GM13976 (cell line): ENCODE data around the gene NIPA2.

Experiments
- DNase-seq: peaks from one replicate; pipeline ENCODE4 v3.0.0; 2012; ENCODE audit warnings: low spot score
- in situ Hi-C: fragments of 300-500 bp; cut with MboI; formaldehyde crosslinking; loops from one replicate; pipeline ENCODE4 v1.12.0; 2022; ENCODE audit warnings: low sequenced_read_pairs, mixed read lengths, inconsistent platforms; ENCODE audit not compliant: unreplicated experiment
- TF ChIP-seq, protein P1 (sequence below): IDR thresholded peaks from 2 replicates; pipeline ENCODE4 v1.5.1; 2012; ENCODE audit warnings: borderline replicate concordance, mild to moderate bottlenecking; ENCODE audit not compliant: insufficient read depth; ENCODE audit errors: extremely low read depth, missing control alignments, control extremely low read depth

The NIPA2 gene

GRCh38 chr15:22811640-22812039, 26.8 kb upstream of the NIPA2 start:
- in situ Hi-C loops: no loop called here
- TF ChIP-seq, protein P1, sequence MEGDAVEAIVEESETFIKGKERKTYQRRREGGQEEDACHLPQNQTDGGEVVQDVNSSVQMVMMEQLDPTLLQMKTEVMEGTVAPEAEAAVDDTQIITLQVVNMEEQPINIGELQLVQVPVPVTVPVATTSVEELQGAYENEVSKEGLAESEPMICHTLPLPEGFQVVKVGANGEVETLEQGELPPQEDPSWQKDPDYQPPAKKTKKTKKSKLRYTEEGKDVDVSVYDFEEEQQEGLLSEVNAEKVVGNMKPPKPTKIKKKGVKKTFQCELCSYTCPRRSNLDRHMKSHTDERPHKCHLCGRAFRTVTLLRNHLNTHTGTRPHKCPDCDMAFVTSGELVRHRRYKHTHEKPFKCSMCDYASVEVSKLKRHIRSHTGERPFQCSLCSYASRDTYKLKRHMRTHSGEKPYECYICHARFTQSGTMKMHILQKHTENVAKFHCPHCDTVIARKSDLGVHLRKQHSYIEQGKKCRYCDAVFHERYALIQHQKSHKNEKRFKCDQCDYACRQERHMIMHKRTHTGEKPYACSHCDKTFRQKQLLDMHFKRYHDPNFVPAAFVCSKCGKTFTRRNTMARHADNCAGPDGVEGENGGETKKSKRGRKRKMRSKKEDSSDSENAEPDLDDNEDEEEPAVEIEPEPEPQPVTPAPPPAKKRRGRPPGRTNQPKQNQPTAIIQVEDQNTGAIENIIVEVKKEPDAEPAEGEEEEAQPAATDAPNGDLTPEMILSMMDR: no peak
- DNase-seq: no peak

GRCh38 chr15:22813844-22814243, 24.6 kb upstream of the NIPA2 start:
- DNase-seq: no peak
- in situ Hi-C loops: no loop called here
- TF ChIP-seq, protein P1: no peak

DNA sequence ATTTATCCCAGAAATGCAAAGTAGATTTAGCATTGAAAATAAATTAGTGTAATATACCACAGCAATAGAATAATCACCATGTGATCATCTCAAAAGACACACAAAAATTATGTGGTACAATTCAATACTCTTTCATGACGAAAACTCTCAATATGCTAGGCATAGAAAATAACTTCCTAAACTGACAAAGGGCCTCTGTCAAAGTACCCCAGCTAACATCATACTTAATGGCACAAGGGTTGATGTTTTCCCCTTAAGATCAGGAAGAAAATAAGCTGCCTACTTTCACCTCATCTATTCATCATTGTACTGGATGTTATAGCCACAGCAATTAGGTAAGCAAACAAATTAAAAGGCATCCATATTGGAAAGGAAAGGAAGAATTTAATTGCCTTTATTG, 22.7 kb upstream of the NIPA2 start:
- DNase-seq: no peak
- in situ Hi-C loops: no loop called here
- TF ChIP-seq, protein P1: no peak

DNA sequence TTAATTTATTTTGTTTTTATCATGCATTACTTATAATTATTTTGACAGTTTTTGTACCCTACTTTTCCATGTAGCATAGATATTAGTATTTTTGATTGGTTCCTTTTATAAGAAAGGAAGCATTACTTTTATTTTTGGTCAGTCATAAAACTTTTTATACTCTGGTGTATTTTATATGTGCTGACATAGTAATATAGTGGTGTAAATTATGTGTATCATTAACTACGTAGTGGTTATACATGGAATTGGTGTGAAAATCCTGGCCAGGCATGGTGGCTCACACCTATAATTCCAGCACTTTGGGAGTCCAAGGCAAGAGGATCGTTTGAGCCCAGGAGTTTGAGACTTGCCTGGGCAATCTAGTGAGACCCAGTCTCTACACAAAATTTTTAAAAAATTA, 18.8 kb upstream of the NIPA2 start:
- TF ChIP-seq, protein P1: no peak
- no peak for DNase-seq
- in situ Hi-C loops: no loop called here

DNA sequence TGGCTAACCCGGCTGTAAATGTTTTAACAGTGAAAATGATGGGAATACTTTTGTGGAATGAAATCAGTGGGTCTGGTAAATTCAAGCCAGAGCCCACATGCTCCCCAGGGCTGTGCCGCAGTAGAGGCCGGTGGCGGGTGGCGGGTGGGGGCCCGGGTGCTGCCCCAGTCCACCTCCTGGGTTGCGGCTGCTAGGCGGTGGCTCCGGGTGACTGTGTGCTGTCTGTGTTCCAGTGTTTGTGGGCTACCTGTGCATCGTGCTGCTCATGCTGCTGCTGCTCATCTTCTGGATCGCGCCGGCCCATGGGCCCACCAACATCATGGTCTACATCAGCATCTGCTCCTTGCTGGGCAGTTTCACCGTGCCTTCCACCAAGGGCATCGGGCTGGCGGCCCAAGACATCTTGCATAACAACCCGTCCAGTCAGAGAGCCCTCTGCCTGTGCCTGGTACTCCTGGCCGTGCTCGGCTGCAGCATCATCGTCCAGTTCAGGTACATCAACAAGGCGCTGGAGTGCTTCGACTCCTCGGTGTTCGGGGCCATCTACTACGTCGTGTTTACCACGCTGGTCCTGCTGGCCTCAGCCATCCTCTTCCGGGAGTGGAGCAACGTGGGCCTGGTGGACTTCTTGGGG, 14.9 kb upstream of the NIPA2 start:
- no peak for DNase-seq

GRCh38 chr15:22827125-22827524, 11.3 kb upstream of the NIPA2 start:
- in situ Hi-C loops: no loop called here
- no peak for DNase-seq
- TF ChIP-seq, protein P1: no peak

More for the DNA sequence above, 14.9 kb upstream of the NIPA2 start:
- in situ Hi-C loops: no loop called here
- TF ChIP-seq, protein P1: no peak

DNA sequence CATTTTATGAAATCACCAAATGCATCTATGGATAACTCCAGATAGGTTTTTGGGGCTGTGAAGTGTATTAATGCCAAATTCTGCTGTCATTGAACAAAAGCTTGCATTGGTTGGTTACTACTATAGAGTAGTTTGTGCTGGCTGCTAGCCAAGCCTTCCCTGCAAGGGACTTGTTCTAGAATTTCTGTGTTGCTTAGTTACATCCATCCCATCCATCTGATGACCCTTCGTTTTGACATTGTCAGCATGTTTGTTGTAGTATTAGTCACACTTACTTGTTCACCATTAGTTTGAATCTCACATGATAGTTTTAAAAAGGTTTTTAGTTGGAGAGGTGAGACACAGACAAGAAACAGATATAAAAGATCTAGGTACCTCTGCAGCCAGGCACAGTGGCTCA, 7.0 kb upstream of the NIPA2 start:
- TF ChIP-seq, protein P1: no peak
- DNase-seq: no peak
- in situ Hi-C loops: no loop called here
